IMR-90 (cell line): ENCODE measurements around the gene EML6. TPM values are rescaled to one million over a fixed set of nuclear protein-coding genes. Genes with fewer than 3 reads are reported as not detected.

ENCODE experiments used
- ATAC-seq: fragments of 200-7000 bp; cut with Tn5 transposase; 2 replicates; pipeline ENCODE4 v1.9.1; 2020; ENCODE audit warnings: low read depth, mild to moderate bottlenecking, moderate library complexity
- BruUV-seq: library from RNA; stranded (reverse); fragments of 400-500 nt; replicated peaks from 2 replicates; lab custom pipeline; 2021; lab: Mats Ljungman, UMichigan
- CTCF ChIA-PET: fragments of 300-600 bp; formaldehyde crosslinking; extraction: SDS; loops from one replicate; lab custom pipeline; 2021; ENCODE audit warnings: antibody characterized with exemption; lab: Yijun Ruan, JAX
- POLR2A ChIA-PET: fragments of 300-600 bp; sonication (Branson Sonifier 250); formaldehyde crosslinking; loops from one replicate; lab custom pipeline; 2022; ENCODE audit warnings: antibody characterized with exemption; ENCODE audit not compliant: unreplicated experiment; lab: Charles Lee
- DNase-seq: peaks from one replicate; pipeline ENCODE4 v3.0.0; 2013
- H2AFZ ChIP-seq: replicated peaks from 2 replicates; pipeline ENCODE3; 2013; ENCODE audit warnings: low read length, mild to moderate bottlenecking; ENCODE audit not compliant: poor library complexity
- H2AK5ac ChIP-seq: 2 replicates; pipeline ENCODE4 v1.6.1; 2013; ENCODE audit warnings: low read depth, low read length, inconsistent platforms
- H2AK9ac ChIP-seq: replicated peaks from 2 replicates; pipeline ENCODE3; 2013; ENCODE audit warnings: mild to moderate bottlenecking, low read depth, low read length, moderate library complexity; ENCODE audit not compliant: poor library complexity
- H2BK120ac ChIP-seq: 2 replicates; pipeline ENCODE4 v1.6.1; 2013; ENCODE audit warnings: low read depth, low read length, inconsistent platforms
- H2BK15ac ChIP-seq: 3 replicates; pipeline ENCODE4 v1.6.1; 2013; ENCODE audit warnings: low read depth, low read length, inconsistent platforms
- H2BK20ac ChIP-seq: 2 replicates; pipeline ENCODE4 v1.6.1; 2013; ENCODE audit warnings: low read depth, mild to moderate bottlenecking, inconsistent platforms, low read length, moderate library complexity
- H2BK5ac ChIP-seq: 2 replicates; pipeline ENCODE4 v1.6.1; 2013; ENCODE audit warnings: mild to moderate bottlenecking, low read depth, low read length, inconsistent platforms; ENCODE audit not compliant: poor library complexity, severe bottlenecking
- H3K14ac ChIP-seq: replicated peaks from 2 replicates; pipeline ENCODE4 v1.6.1; 2013; ENCODE audit warnings: low read depth, low read length, inconsistent platforms
- H3K18ac ChIP-seq: 2 replicates; pipeline ENCODE4 v1.6.1; 2013; ENCODE audit warnings: low read depth, low read length, control low read depth
- H3K23ac ChIP-seq: 2 replicates; pipeline ENCODE4 v1.6.1; 2013; ENCODE audit warnings: low read depth, low read length, inconsistent platforms
- H3K27ac ChIP-seq: 2 replicates; pipeline ENCODE4 v1.5.1; 2013; ENCODE audit warnings: mild to moderate bottlenecking, control low read depth, low read length; ENCODE audit not compliant: insufficient read depth
- H3K27me3 ChIP-seq: 2 replicates; pipeline ENCODE4 v1.6.1; 2013; ENCODE audit warnings: low read length; ENCODE audit not compliant: control insufficient read depth, insufficient read depth
- H3K36me3 ChIP-seq: 2 replicates; pipeline ENCODE4 v1.6.1; 2013; ENCODE audit warnings: low read length, mixed read lengths; ENCODE audit not compliant: control insufficient read depth, insufficient read depth
- H3K4ac ChIP-seq: 2 replicates; pipeline ENCODE4 v1.6.1; 2013; ENCODE audit warnings: low read depth, low read length, inconsistent platforms
- H3K4me1 ChIP-seq: 2 replicates; pipeline ENCODE4 v1.6.1; 2013; ENCODE audit warnings: low read length, mixed read lengths; ENCODE audit not compliant: control insufficient read depth, insufficient read depth
- H3K4me2 ChIP-seq: 2 replicates; pipeline ENCODE4 v1.6.1; 2013; ENCODE audit warnings: low read depth, mild to moderate bottlenecking, control low read depth, low read length, moderate library complexity
- H3K4me3 ChIP-seq: 2 replicates; pipeline ENCODE4 v1.5.1; 2013; ENCODE audit warnings: low read depth, mild to moderate bottlenecking, control low read depth, low read length, moderate library complexity; ENCODE audit not compliant: insufficient read depth
- H3K56ac ChIP-seq: 2 replicates; pipeline ENCODE4 v1.6.1; 2013; ENCODE audit warnings: low read length, inconsistent platforms; ENCODE audit not compliant: insufficient read depth; ENCODE audit errors: extremely low read depth
- H3K79me1 ChIP-seq, 2 experiments: 2 replicates each; pipeline ENCODE4 v1.6.1; 2013; ENCODE audit warnings: low read length in 2 of 2, inconsistent platforms in 1 of 2, low read depth in 1 of 2
- H3K9ac ChIP-seq: 2 replicates; pipeline ENCODE4 v1.6.1; 2013; ENCODE audit warnings: low read depth, low read length, control low read depth
- H3K9me1 ChIP-seq: 2 replicates; pipeline ENCODE4 v1.6.1; 2013; ENCODE audit warnings: low read length, inconsistent platforms; ENCODE audit not compliant: insufficient read depth
- H3K9me3 ChIP-seq: 2 replicates; pipeline ENCODE4 v1.6.1; 2013; ENCODE audit warnings: low read length; ENCODE audit not compliant: control insufficient read depth, insufficient read depth
- H4K20me1 ChIP-seq: 2 replicates; pipeline ENCODE4 v1.6.1; 2013; ENCODE audit warnings: low read length, inconsistent platforms; ENCODE audit not compliant: insufficient read depth
- H4K5ac ChIP-seq: 2 replicates; pipeline ENCODE4 v1.6.1; 2013; ENCODE audit warnings: mild to moderate bottlenecking, low read depth, low read length, control low read depth
- H4K8ac ChIP-seq, 2 experiments: 2 replicates each; pipeline ENCODE4 v1.6.1; 2013; ENCODE audit warnings: low read depth in 2 of 2, low read length in 2 of 2, control low read depth in 1 of 2, inconsistent platforms in 1 of 2
- H4K91ac ChIP-seq: 2 replicates; pipeline ENCODE4 v1.6.1; 2013; ENCODE audit warnings: low read depth, low read length, inconsistent platforms; ENCODE audit not compliant: insufficient read depth
- FOS ChIP-seq: fragments of 150-350 bp; IDR thresholded peaks from 2 replicates; pipeline ENCODE4 v1.6.1; 2016; ENCODE audit warnings: low read depth, low read length
- RFX5 ChIP-seq: IDR thresholded peaks from 2 replicates; pipeline ENCODE4 v1.8.0; 2012; ENCODE audit warnings: low read depth, mild to moderate bottlenecking, low read length, moderate library complexity
- WGBS, 2 experiments: methylation state at CpG; one replicate each; pipeline versions ENCODE4 v1.1.5 to v1.1.7; 2013; ENCODE audit warnings: missing lambda C conversion rate in 2 of 2; ENCODE audit not compliant: insufficient read length in 1 of 2; ENCODE audit errors: extremely low coverage in 2 of 2; 5-methylcytosine and 5-hydroxymethylcytosine counted together
- dilution Hi-C: fragments of 300-500 bp; cut with HindIII; formaldehyde crosslinking; loops from one replicate; pipeline ENCODE4 v1.14.3; 2018; ENCODE audit warnings: low sequenced_read_pairs; ENCODE audit not compliant: unreplicated experiment
- in situ Hi-C: fragments of 300-500 bp; cut with MboI; formaldehyde crosslinking; loops from 3 replicates; pipeline ENCODE4 v1.14.3; 2019; ENCODE audit warnings: low sequenced_read_pairs, inconsistent platforms, mixed read lengths
- intact Hi-C: fragments of 100-400 bp; cut with micrococcal nuclease; formaldehyde crosslinking; loops from 2 replicates; pipeline ENCODE4 v1.10.0; 2022
- polyA plus RNA-seq, 3 experiments: library from polyadenylated mRNA; depleted of rRNA; stranded (reverse); fragments of >200 nt; gene quantifications; 2 replicates each; pipeline ENCODE4 v1.2.3, GENCODE V29; 2012; ENCODE audit warnings: low replicate concordance in 1 of 3
- total RNA-seq: library from RNA; depleted of rRNA; stranded (reverse); fragments of >200 nt; gene quantifications from 2 replicates; pipeline ENCODE4 v1.2.3, GENCODE V29; 2012
- TF ChIP-seq, protein P1 (sequence below): fragments of 150-350 bp; IDR thresholded peaks from 2 replicates; pipeline ENCODE4 v1.6.1; 2016; ENCODE audit warnings: low read depth, mild to moderate bottlenecking, low read length, moderate library complexity, borderline replicate concordance

EML6 gene
- total and polyA plus RNA-seq, 2 of the 4 experiments (the other 2 are of a cell fraction): 0.18 to 0.19 TPM

DNA sequence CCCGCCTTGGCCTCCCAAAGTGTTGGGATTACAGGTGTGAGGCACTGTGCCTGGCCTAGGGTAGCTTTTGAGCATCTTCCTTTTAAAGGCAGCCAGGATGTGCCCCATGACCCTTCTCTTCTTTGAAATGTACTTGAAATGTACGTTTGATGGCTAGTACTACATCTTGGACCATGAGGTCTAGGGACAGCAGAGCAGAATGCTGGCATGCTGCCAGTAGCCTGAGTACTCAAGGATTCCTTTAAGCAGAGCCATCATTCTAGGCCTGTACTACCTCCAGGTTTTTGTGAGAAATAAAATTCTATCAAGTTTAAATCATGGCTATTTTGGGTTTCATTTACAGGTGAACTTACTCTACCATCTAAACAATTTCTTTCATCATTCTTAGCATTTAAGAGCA is 2.9 kb upstream of the EML6 start:
- Histone ChIP-seq H3K36me3 (no peaks in the 10 kb centered on the region), H3K4me2 (no peak overlapping the region), H3K18ac (no peak overlapping the region), H4K20me1 (no peaks in the 10 kb centered on the region), H3K79me1 (no peaks in the 10 kb centered on the region), H2AK5ac (no peak overlapping the region), H3K9me3 (no peaks in the 10 kb centered on the region), H3K27ac (no peak overlapping the region), H4K91ac (no peak overlapping the region), H3K27me3 (peaks cover 26% of the 10 kb centered on the region), H4K5ac (no peak overlapping the region), H3K14ac (no peak overlapping the region), H3K4ac (no peak overlapping the region), H3K56ac (no peak overlapping the region), H3K4me3 (no peak overlapping the region), H3K9ac (no peak overlapping the region), H2BK20ac (no peak overlapping the region), H2BK5ac (no peak overlapping the region), H3K9me1 (no peaks in the 10 kb centered on the region), H2BK15ac (no peak overlapping the region), H3K23ac (no peak overlapping the region), H3K4me1 (peaks cover 3% of the 10 kb centered on the region; the same call in 1 of the 2 replicates), H4K8ac (no peak overlapping the region), H2BK120ac (no peak overlapping the region), H2AFZ (no peak overlapping the region), H2AK9ac (no peak overlapping the region)
- intact Hi-C loops: loop anchor here (5.0 to 10.0 kb wide), 3 partner anchors 264 to 447 kb away; no protein-coding TSS in a partner anchor
- DNase-seq (no peak), ATAC-seq (no peak)
- TF ChIP-seq RFX5 (no peak), FOS (no peak)
- TF ChIP-seq, protein P1, sequence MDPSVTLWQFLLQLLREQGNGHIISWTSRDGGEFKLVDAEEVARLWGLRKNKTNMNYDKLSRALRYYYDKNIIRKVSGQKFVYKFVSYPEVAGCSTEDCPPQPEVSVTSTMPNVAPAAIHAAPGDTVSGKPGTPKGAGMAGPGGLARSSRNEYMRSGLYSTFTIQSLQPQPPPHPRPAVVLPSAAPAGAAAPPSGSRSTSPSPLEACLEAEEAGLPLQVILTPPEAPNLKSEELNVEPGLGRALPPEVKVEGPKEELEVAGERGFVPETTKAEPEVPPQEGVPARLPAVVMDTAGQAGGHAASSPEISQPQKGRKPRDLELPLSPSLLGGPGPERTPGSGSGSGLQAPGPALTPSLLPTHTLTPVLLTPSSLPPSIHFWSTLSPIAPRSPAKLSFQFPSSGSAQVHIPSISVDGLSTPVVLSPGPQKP: no peak
- in situ Hi-C loops: no loop called here
- CTCF ChIA-PET: interaction anchor here (1.8 kb wide), 1 partner anchor 16 kb away, joined by 4 read pairs; no protein-coding TSS in a partner anchor
- POLR2A ChIA-PET: interaction anchor here (0.6 kb wide), 1 partner anchor 606 kb away, joined by 14 read pairs; no protein-coding TSS in a partner anchor
- dilution Hi-C loops: no loop called here
- BruUV-seq: no TSS peak
- no CpG with 5 or more reads among the region's 2 CpGs for WGBS, 2 experiments
